Transverse colon (tissue), 4 donors: Measurements from ENCODE around the gene ZNF274.

Experiments
- EP300 ChIP-seq: sonication (generic); formaldehyde crosslinking; IDR thresholded peaks from one replicate; pipeline ENCODE4 v1.6.1; 2017; ENCODE audit warnings: antibody characterized with exemption, low read depth
- POLR2A ChIP-seq: fragments of 450-650 bp; IDR thresholded peaks from one replicate; pipeline ENCODE4 v1.6.1; 2016; ENCODE audit warnings: antibody characterized with exemption, mild to moderate bottlenecking, moderate library complexity
- POLR2AphosphoS5 ChIP-seq, 3 donors: sonication (generic); formaldehyde crosslinking; IDR thresholded peaks; one replicate each; pipeline ENCODE4 v1.6.1; 2016; ENCODE audit warnings: antibody characterized with exemption in 3 of 3
- TF ChIP-seq, protein P1 (sequence below), 5 experiments: fragments of 200-600 bp in 3 of 5; fragments of 450-650 bp in 2 of 5; sonication (generic) in 3 of 5; IDR thresholded peaks; 1 replicate in 2 of 5; 2 replicates in 3 of 5; pipeline ENCODE4 v1.5.1; 2016 to 2017; ENCODE audit warnings: antibody characterized with exemption in 5 of 5, inconsistent platforms in 3 of 5, mild to moderate bottlenecking in 2 of 5, moderate library complexity in 1 of 5

DNA sequence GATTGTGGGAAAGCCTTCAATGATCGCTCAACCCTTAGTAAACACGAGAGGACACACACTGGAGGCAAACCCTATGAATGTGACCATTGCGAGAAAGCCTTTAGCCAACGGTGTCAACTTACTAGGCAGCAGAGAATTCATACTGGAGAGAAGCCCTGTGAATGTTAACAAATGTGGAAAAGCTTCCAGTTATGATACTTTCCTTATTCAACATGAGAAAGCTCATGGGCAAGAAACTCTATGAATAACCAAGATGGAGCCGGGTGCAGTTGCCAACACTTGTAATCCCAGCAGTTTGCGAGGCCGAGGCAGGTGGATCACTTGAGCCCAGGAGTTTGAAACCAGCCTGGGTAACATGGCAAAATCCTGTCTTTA lies 80.0 kb downstream of the ZNF274 start:
- TF ChIP-seq, protein P1, sequence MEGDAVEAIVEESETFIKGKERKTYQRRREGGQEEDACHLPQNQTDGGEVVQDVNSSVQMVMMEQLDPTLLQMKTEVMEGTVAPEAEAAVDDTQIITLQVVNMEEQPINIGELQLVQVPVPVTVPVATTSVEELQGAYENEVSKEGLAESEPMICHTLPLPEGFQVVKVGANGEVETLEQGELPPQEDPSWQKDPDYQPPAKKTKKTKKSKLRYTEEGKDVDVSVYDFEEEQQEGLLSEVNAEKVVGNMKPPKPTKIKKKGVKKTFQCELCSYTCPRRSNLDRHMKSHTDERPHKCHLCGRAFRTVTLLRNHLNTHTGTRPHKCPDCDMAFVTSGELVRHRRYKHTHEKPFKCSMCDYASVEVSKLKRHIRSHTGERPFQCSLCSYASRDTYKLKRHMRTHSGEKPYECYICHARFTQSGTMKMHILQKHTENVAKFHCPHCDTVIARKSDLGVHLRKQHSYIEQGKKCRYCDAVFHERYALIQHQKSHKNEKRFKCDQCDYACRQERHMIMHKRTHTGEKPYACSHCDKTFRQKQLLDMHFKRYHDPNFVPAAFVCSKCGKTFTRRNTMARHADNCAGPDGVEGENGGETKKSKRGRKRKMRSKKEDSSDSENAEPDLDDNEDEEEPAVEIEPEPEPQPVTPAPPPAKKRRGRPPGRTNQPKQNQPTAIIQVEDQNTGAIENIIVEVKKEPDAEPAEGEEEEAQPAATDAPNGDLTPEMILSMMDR (IDR thresholded peaks at IDR 0.05) = no peak
- TF ChIP-seq EP300 (no peak), POLR2AphosphoS5 (IDR thresholded peaks at IDR 0.05) (no peak), POLR2A (no peak)
